Measurements from ENCODE around the gene CHRNG.

The CHRNG gene

DNA sequence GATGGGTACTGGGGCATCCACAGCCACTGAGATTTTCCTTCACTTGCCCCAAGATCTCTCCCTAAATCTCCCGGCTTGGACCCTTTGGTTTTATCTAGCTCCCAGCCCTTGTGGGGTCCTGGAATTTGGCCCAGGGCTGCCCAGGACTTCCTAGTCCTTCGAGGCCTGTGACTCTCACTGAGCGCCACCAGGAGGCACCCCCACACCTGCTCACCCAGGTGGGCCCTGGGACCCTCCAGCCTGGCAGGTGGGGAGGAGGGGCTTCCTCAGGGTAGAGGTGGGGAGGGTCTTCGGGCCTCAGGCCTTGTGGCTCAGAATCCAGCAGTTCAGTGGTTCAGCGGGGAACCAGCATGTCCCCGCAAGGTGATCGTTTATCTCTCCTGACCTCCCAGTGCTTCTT, 31.2 kb upstream of the CHRNG start:
- no peak for DNase-seq

DNA sequence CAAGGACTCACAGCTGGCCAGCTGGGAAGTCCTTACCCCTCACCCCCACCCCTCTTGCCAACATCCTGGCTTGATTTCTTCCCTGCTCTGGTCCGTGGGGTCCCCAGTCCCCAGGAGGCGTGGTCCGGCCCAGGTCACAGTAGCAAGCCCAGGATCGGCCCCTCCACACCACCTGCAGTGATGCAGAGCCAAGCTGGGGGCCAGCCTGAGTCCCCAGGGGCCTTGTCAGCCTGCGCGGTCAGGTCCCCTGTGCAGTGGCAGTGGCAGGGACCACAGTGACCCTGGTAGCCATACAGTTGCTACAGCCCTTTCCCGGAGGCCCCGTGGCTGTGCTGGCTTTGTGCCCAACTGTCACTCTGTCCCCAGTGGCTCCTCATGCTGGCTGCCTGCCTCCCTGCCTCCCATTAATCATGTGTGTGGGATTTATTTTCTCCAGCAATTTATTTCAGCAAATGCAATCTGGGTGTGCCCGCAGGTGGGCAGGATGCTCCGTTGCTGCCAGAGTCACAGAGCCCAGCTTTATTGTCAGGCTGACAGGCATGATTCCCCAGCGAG, 28.1 kb upstream of the CHRNG start:
- DNase-seq = no peak

DNA sequence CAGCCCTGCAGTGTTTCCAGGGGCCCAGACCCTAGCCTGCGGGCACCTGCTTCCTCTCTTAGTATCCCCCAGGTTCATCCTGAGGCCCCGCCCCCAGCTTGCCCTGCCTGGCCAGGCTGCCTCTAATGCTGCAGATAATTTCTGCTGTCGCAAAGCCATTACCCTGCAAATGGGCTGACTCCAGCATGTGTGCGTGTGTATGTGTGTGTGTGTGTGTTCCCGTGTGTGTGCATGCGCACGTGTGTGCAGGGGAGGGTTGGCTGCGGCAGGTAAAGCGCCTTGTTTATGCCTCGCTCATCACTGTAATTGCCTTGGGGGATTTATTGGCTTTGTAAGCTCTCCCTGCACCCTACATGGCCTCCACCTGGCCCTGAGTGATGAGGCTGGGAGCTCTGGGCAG, 26.9 kb upstream of the CHRNG start:
- DNase-seq = no peak

DNA sequence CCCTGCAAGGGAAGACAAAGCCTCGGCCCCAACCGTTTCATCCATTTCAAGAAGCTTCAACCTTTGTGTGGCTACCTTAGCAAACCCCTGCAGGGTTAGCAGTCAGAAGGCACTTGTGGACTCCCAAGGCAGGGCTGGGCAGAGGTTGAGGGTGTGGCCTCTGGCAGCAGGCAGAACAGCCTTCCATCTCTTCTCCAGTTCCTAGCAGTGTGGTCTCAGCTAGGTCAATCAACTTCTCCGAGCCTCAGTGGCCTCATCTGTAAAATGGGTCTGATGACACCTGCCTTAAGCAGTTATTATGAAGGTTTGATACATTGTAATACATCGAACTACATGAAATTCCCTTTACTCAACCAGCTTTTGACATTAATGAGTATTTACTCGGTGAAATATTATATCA, 26.1 kb upstream of the CHRNG start:
- DNase-seq = no peak

DNA sequence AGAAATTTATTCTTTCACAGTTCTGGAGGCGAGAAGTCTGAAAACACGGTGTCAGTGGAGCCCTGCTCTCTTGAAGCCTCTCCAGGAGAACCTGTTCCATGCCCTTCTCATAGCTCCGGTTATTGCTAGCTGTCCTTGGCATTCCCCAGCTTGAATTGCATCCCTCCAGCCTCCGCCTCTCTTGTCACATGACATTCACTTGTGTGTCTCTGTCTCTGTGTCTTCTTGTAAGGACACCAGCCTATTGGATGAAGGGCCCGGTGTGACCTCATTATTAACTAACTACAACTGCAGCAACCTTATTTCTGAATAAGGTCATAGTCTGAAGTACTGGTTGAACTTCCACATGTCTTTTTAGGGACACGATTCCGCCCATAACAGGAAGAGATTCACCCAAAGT, 23.9 kb upstream of the CHRNG start:
- no peak for DNase-seq

DNA sequence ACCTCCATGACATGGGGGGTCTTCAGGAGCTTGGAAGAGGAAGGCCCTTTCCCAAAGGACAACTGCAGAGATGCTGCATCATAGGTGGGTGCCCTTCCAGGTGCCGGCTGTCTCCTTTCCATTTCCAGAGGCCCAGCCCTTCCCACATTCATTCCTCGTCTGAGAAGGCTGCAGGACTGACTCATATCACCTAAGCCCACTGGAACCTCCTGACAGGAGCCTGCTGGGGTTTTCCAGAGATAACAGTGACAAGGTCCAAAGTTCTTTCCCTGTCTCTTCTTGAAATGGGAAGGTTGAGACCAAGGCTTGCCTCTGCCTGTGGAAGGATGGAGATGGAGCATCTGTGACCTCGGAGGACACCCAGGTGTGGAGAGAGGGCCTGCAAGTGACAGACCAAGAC, 22.9 kb upstream of the CHRNG start:
- no peak for DNase-seq

DNA sequence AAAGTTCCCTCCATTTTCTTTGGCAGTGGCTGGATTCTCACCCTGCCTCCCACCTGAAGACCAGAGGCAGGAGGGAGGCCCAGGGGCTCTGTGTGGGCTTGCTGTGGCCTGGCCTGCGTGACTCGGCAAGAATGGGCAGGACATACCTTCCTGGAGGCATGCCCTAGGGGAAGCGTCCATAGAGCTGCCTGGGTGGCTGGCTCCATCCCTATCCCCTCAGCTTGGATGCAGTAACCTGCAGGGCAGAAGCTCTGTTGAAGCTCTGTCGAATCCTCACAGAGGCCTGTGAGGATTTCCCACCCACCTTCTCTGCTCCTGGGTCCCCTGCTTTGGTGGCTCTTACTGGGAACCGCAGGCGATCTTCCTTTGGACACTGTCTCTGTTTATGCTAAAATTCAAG, 20.6 kb upstream of the CHRNG start:
- DNase-seq = no peak

DNA sequence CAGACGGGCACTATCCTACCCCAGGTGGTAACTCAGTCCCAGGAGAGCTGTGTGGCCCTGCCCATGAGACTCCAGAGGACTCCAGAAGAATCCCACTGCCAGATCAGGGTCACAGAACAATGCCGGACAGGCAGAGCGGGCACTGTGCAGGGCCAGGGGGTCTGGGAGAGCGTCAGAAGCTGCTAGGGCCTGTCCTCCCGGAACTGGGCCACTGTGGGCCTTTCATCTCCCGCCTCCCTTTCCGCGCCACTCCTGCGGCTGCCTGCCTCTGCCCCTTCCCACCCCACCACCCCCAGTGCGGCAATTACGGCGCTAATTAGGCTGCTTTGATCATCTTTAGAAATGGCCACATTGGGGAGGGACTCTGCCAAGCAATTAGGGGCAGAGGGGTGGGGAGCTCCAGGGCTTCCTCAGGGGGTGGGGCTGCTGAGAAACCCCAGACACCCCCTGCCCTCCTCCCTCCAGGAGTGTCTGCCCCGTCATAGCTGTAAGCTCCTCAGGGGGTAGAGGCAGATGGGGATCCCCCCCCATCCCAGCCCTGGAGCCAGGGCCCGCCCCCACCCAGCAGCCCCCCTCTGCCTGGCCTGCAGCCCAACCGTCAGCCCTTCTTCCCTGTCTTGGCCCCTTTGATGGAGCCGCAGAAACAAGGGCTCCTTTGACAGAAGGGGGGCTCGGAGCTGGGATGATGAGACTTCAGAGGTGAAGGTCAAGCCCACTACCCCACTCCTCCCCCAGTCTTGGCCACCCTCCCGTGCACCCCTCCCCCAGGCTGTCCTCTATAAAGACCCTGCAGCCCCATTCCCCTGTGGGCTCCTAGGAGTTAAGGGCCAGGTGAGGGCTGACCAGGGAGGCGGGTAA, 19.7 kb upstream of the CHRNG start, which contains the start of gene PRSS56:
Gene PRSS56, plus strand, starts transcription at position 808 of the 858 bp plus-strand sequence. CDS start 211 bp downstream, outside the sequence.
- no peak for DNase-seq

DNA sequence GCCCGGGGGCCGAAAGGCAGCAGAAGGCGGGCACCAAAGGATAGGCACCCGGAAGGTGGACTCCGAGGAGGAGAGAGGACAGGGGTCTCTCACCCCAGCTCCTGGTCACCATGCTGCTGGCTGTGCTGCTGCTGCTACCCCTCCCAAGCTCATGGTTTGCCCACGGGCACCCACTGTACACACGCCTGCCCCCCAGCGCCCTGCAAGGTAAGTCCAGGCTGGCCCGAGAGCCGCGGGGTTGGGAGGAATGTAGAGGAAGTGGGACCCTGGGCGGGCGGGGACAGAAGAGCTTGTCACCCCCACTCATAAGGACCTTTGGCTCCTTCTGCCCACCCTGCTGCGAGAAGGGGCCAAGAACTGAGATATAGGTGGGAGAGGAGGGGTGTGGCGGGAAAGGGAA, 19.0 kb upstream of the CHRNG start:
- DNase-seq = no peak

DNA sequence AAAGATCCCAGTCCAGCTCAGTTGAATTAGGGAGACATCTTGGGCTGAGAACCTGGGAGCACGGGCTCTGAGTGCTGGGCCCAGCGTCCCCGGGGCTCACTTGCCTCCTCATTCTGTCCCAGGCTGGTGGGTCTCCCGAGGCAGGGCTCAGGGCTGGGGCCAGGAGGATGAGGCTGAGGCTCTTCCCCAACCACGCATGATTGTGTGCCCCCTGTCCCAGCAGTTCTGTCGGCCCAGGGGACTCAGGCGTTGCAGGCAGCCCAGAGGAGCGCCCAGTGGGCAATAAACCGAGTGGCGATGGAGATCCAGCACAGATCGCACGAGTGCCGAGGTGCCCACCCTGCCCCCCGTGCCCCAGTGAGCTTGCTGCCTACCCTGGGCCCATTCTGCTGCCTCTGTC, 18.4 kb upstream of the CHRNG start:
- DNase-seq = no peak

DNA sequence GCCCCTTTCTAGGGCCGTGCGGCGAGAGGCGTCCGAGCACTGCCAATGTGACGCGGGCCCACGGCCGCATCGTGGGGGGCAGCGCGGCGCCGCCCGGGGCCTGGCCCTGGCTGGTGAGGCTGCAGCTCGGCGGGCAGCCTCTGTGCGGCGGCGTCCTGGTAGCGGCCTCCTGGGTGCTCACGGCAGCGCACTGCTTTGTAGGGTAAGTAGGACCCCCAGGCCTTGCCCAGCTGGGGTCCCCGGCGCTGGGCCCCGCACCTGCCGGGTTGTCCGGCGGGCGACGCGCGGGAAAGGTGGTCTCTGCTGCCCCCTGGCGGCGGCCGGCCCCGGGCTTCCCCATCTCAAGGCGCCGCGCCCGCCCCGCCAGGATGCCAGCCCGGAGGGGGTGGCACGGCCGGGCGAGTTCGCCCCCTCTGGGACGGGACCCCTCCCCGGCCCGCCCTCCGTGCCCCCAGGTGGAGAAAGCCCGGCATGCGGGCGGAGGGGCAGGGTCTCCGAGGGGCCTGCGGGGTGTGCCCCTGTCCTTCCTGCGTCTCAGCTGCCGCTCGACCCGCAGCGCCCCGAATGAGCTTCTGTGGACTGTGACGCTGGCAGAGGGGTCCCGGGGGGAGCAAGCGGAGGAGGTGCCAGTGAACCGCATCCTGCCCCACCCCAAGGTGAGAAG, 17.4 kb upstream of the CHRNG start:
- no peak for DNase-seq

DNA sequence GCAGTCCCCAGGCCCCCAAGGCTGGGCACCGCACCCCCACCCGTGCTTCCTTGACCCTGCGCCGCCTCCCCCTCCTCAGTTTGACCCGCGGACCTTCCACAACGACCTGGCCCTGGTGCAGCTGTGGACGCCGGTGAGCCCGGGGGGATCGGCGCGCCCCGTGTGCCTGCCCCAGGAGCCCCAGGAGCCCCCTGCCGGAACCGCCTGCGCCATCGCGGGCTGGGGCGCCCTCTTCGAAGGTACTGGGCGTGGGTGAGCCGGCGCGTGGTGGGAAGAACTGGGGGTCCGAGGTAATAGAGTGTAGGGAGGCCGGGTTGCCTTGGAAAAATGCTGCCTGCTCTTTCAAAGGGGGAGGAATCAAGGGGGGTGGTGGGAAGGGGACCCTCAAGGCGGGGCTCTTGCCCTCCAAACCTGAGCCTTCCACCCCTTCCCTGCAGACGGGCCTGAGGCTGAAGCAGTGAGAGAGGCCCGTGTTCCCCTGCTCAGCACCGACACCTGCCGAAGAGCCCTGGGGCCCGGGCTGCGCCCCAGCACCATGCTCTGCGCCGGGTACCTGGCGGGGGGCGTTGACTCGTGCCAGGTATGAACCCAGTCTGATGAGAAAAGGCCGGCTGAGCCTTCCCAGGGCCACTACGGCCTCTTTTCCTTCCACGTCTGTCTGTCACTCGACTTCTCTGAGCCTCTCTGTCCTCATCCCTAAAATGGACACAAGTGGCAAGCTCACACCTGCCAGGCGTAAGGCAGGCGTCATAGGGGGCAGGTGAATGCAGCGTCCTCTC, 16.7 kb upstream of the CHRNG start:
- DNase-seq = no peak

DNA sequence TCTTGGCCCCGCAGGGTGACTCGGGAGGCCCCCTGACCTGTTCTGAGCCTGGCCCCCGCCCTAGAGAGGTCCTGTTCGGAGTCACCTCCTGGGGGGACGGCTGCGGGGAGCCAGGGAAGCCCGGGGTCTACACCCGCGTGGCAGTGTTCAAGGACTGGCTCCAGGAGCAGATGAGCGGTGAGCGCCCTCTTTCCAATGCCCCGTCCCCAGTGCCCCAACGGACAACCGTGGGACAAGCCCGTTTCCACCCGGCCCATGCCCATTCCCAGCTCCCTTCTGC, 16.1 kb upstream of the CHRNG start:
- DNase-seq = no peak

DNA sequence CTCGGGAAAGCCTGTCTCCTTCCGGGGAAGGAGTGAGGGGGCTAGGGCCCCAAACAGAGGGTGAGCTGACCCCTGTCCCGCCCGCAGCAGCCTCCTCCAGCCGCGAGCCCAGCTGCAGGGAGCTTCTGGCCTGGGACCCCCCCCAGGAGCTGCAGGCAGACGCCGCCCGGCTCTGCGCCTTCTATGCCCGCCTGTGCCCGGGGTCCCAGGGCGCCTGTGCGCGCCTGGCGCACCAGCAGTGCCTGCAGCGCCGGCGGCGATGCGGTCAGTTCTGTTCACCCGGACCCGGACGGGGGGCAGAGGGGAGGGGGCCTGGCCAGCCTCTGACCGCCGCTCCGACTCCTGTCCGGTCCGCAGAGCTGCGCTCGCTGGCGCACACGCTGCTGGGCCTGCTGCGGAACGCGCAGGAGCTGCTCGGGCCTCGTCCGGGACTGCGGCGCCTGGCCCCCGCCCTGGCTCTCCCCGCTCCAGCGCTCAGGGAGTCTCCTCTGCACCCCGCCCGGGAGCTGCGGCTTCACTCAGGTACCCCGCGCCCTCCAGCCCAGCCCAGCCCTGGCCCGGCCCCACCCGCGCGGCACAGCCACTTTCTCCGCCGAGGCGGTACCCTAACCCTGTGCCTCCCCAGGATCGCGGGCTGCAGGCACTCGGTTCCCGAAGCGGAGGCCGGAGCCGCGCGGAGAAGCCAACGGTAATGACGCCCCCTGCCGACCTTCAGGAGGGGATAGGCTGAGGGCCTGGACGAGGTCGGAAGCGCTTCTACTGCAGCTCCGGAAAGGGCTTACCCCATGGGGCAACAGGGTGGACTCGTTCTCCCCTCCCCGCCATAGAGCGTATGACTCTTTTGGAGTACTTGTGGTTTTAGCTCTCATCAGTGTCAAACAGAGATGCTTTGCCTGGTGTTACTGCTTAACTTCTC, 15.6 kb upstream of the CHRNG start:
- no peak for DNase-seq

DNA sequence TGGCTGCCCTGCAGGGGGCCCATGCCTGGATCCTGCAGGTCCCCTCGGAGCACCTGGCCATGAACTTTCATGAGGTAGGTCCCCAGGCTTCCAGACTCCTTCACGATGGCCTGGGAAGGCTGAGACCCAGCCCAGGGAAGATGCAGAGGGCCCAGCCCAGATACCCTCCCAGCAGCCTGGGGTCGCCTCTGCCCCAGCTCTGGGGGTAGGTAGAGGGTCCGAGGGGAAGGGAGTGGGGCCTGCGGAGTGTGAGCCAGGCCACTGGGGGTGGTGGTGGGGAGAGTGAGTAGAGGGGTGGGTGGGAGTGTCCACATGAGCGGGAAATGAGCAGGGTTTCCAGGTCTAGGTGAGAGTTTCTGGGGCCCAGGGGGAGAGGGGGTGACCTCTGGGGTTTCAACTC, 14.7 kb upstream of the CHRNG start:
- DNase-seq = no peak

DNA sequence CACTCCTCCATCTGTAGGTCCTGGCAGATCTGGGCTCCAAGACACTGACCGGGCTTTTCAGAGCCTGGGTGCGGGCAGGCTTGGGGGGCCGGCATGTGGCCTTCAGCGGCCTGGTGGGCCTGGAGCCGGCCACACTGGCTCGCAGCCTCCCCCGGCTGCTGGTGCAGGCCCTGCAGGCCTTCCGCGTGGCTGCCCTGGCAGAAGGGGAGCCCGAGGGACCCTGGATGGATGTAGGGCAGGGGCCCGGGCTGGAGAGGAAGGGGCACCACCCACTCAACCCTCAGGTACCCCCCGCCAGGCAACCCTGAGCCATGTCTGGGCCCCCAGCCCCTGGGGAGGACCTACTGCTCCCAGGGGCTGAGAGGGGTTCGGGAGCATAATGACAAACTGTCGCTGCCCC, 14.3 kb upstream of the CHRNG start:
- no peak for DNase-seq

DNA sequence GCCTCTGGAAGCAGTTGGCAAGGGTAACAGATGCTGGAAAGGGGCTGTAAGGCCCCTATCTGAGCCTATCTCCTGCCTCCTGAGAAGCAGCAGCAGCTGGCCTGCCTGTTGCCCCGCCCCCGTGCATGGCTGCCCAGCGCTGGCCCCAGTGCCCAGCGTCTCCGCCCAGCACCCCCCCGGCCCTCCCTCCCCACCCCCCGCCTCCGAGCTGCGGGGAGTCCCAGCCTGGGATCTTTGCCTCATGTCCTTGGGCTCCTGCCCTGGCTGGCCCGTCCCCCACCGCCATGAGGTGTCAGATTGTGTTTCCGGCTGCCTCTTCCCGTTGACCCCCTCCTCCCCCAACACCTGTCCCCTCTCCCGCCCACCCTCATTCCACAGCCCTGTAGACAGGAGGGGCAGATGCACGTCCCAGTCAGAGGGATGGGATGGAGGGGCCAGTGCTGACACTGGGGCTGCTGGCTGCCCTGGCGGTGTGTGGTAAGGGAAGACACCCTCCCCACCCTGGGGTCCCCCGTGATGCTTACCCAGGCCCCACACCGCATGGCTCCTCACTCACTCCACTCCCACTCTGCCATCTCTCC, 13.6 kb upstream of the CHRNG start, which contains the start of gene CHRND:
Gene CHRND, plus strand, starts transcription at position 370 of the 581 bp plus-strand sequence. Its CDS starts 56 bp downstream, at position 426.
- DNase-seq = no peak

DNA sequence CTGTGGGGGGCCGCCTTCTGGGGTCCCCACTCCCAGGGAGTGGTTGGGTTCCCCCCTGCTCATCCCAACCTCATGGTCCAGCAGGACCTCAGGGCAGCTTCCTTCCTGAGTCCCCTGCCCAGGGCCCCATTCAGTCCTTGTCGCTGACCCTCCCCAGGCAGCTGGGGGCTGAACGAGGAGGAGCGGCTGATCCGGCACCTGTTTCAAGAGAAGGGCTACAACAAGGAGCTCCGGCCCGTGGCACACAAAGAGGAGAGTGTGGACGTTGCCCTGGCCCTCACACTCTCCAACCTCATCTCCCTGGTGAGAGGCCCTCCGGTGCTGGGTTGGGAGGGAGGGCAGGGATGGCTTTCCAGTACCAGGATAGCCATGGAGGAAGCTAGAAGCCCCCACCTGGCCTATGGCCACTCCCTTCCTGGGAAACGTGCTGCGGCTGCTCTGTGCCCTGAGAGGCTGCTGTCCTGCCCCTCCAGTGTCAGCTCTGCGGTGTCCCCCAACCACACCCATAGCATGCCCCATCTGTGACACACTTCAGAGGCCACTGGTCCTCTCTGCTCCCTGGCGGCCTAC, 13.0 kb upstream of the CHRNG start:
- no peak for DNase-seq

DNA sequence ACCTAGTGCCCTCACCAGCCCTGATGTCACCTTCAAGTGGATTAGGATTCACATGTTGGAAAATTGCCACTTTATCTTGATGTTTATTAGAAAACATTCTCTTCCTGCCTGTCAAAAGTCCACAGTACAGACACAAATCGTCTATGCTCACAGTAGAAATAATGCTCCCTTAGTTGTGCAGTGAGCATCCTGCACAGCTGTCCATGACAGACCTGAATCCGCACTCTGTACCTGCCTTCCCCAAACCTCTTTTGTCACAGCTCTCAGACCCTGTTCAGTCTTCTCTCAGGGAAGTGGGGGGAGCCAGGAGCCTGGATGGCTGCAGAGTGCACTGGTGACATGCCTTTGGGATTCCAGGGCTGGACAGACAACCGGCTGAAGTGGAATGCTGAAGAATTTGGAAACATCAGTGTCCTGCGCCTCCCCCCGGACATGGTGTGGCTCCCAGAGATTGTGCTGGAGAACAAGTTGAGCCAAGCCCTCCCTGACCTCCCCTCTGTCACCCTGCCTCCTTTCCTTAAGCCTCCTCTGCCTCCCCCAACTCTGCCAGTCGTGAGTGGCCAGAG, 11.5 kb upstream of the CHRNG start:
- DNase-seq = no peak

DNA sequence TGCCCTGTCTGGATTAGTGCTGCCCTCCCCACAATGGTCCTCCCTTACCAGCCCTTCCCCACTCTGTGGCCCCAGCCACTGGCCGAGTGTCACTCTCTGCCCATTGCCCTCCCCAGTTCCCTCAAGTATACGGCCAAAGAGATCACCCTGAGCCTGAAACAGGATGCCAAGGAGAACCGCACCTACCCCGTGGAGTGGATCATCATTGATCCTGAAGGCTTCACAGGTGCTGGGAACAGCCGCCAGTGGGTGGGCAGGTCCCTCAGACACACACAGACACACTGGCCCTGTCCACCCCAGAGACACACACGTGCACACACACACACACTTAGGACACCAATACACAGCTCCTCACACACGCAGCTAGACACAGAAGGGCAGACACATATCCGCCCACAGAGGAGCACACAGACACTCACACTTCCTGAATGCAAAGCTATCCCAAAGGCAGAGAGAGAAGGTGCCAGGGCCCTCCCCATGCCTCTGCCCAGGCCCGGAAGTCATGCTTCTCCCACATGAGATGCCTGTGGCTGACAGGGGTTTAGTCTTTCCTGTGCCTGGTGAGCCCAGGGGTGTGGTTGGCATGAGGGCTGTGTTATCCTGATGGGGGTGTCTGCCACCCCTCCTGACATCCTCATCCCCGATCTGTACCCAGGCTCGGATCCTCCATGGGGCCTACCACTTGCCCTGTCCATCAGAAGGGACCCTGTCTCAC, 10.6 kb upstream of the CHRNG start:
- no peak for DNase-seq

Data from NK-92 treated with Interleukin-12 subunit alpha and Interleukin-12 subunit beta, amount 100 ng/mL, for 24 hours (cell line).